Measurements from ENCODE around the gene SOX10.
"Not testable (repeated sequence)": the region's sequence is repeated elsewhere in the genome, so short reads cannot be mapped to it uniquely, and the experiment has no call there.

- TF ChIP-seq CTCF (IDR thresholded peaks at IDR 0.05); ZBTB21 (CRISPR knock-in tag; IDR thresholded peaks at IDR 0.05; ENCODE audit: borderline replicate concordance); NR2C2 (CRISPR knock-in tag; IDR thresholded peaks at IDR 0.05); ZNF121 (CRISPR knock-in tag; IDR thresholded peaks at IDR 0.05); E2F1 (CRISPR knock-in tag; IDR thresholded peaks at IDR 0.05); ZNF512 (CRISPR knock-in tag; IDR thresholded peaks at IDR 0.05; ENCODE audit: borderline replicate concordance); TCF7 (CRISPR knock-in tag; IDR thresholded peaks at IDR 0.05; ENCODE audit: low read depth); HMGXB4 (CRISPR knock-in tag; IDR thresholded peaks at IDR 0.05); ZNF138 (CRISPR knock-in tag; conservative IDR thresholded peaks at IDR 0.05); ATF3 (CRISPR knock-in tag; conservative IDR thresholded peaks at IDR 0.05); ELF4 (CRISPR knock-in tag; IDR thresholded peaks at IDR 0.05; ENCODE audit: low read depth): not testable (repeated sequence)
Observed at GRCh38 chr22:37952629-37953028, 31.7 kb downstream of the SOX10 start.

Data from WTC11 (cell line).